Activated T-helper 2 cell treated with anti-CD3 and anti-CD28 coated beads, Interferon-gamma antibody, Interleukin-2, Interleukin-4, amounts not matched to agents 10 μg/mL and 5 μg/mL and 100 μg/mL, durations not matched to agents 14 hours and 24 hours and 36 hours (primary cell): ENCODE results near the gene PPP2R3A. TPM values are rescaled to one million over a fixed set of nuclear protein-coding genes. Genes with fewer than 3 reads are reported as not detected.

Source experiments
- DNase-seq: peaks from one replicate; pipeline ENCODE4 v3.0.0; 2021; ENCODE audit warnings: low spot score
- H3K27ac Mint-ChIP-seq: one replicate; pipeline ENCODE4 v1.8.0; 2021; ENCODE audit warnings: mixed read lengths
- H3K27me3 Mint-ChIP-seq: one replicate; pipeline ENCODE4 v1.8.0; 2021; ENCODE audit warnings: low read depth, mixed read lengths
- H3K36me3 Mint-ChIP-seq: one replicate; pipeline ENCODE4 v1.8.0; 2021; ENCODE audit warnings: low read depth, mixed read lengths
- H3K4me1 Mint-ChIP-seq: one replicate; pipeline ENCODE4 v1.8.0; 2021; ENCODE audit warnings: low read depth, mixed read lengths
- H3K4me3 Mint-ChIP-seq: one replicate; pipeline ENCODE4 v1.8.0; 2021; ENCODE audit warnings: low read depth, mild to moderate bottlenecking, moderate library complexity, mixed read lengths
- H3K9me3 Mint-ChIP-seq: one replicate; pipeline ENCODE4 v1.8.0; 2021; ENCODE audit warnings: mixed read lengths
- intact Hi-C: fragments of 100-400 bp; cut with micrococcal nuclease; formaldehyde crosslinking; loops from one replicate; pipeline ENCODE4 v1.15.1; 2023
- total RNA-seq: library from RNA; stranded (reverse); gene quantifications from 2 replicates; pipeline ENCODE4 v1.2.3, GENCODE V29; 2022

The PPP2R3A gene
- total RNA-seq, 1 donor from 2014 or later = 0.09 TPM

- Mint-ChIP-seq H3K36me3 (peaks cover 63% of the 10 kb centered on the region), H3K27ac (peak overlapping the region; percentile 24), H3K27me3 (no peaks in the 10 kb centered on the region), H3K4me3 (peak overlapping the region; percentile 96), H3K4me1 (peaks cover 50% of the 10 kb centered on the region), H3K9me3 (no peaks in the 10 kb centered on the region)
- intact Hi-C loops = loop anchor here (5.0 to 10.0 kb wide), 2 partner anchors 41 to 228 kb away; partner anchors contain the start of gene PPP2R3A
- DNase-seq = no peak
These were observed 227.3 kb downstream of the PPP2R3A start for GRCh38 chr3:136192831-136193230.

GRCh38 chr3:136193278-136194054 lies 227.9 kb downstream of the PPP2R3A start:
- Mint-ChIP-seq H3K4me3 (peak overlapping the region; percentile 96), H3K4me1 (peaks cover 48% of the 10 kb centered on the region), H3K9me3 (no peaks in the 10 kb centered on the region), H3K36me3 (peaks cover 68% of the 10 kb centered on the region), H3K27me3 (no peaks in the 10 kb centered on the region), H3K27ac (peak overlapping the region; percentile 94)
- DNase-seq = no peak
- intact Hi-C loops = loop anchor here (1.0 to 10.0 kb wide), 3 partner anchors 7 to 229 kb away; partner anchors contain the start of gene PPP2R3A

- Mint-ChIP-seq H3K9me3 (no peaks in the 10 kb centered on the region), H3K36me3 (peaks cover 60% of the 10 kb centered on the region), H3K4me1 (peaks cover 39% of the 10 kb centered on the region), H3K27ac (peak overlapping the region; percentile 94), H3K4me3 (peak overlapping the region; percentile 96), H3K27me3 (no peaks in the 10 kb centered on the region)
- peak; percentile 39 for DNase-seq
- intact Hi-C loops = loop anchor here (1.0 to 10.0 kb wide), 6 partner anchors 8 to 818 kb away; partner anchors contain the start of gene PPP2R3A
These were observed 229.1 kb downstream of the PPP2R3A start for GRCh38 chr3:136194409-136195257.

GRCh38 chr3:136195258-136196063 lies 229.9 kb downstream of the PPP2R3A start:
- Mint-ChIP-seq H3K27ac (peak overlapping the region; percentile 94), H3K4me1 (peaks cover 38% of the 10 kb centered on the region), H3K9me3 (no peaks in the 10 kb centered on the region), H3K36me3 (peaks cover 51% of the 10 kb centered on the region), H3K4me3 (peak overlapping the region; percentile 96), H3K27me3 (no peaks in the 10 kb centered on the region)
- intact Hi-C loops = loop anchor here (1.0 to 10.0 kb wide), 10 partner anchors 55 to 1709 kb away; partner anchors contain the start of genes CEP63, NCK1, PCCB and PPP2R3A
- DNase-seq = no peak

- H3K27ac Mint-ChIP-seq = peak within 1 kb of the TSS; percentile 94
- no peak for DNase-seq
- H3K36me3 Mint-ChIP-seq = peaks cover 46% of the 10 kb centered on the region
- H3K4me3 Mint-ChIP-seq = peak within 1 kb of the TSS; percentile 96
- peaks cover 33% of the 10 kb centered on the region for H3K4me1 Mint-ChIP-seq
- no peaks in the 10 kb centered on the region for H3K27me3 Mint-ChIP-seq
- intact Hi-C loops = loop anchor here (1.0 to 10.0 kb wide), 10 partner anchors 54 to 1709 kb away; partner anchors contain the start of genes CEP63, NCK1, PCCB and PPP2R3A
- no peaks in the 10 kb centered on the region for H3K9me3 Mint-ChIP-seq
These were observed 230.5 kb downstream of the PPP2R3A start, which contains the start of gene MSL2 for GRCh38 chr3:136196064-136196400. Gene MSL2, minus strand, starts transcription at chr3:136196335. Its CDS starts 1,222 bp downstream, at chr3:136195113.

GRCh38 chr3:136196401-136197158 lies 231.1 kb downstream of the PPP2R3A start:
- peak; percentile 99 for DNase-seq
- Mint-ChIP-seq H3K27me3 (no peaks in the 10 kb centered on the region), H3K9me3 (no peaks in the 10 kb centered on the region), H3K27ac (peak overlapping the region; percentile 93), H3K36me3 (peaks cover 42% of the 10 kb centered on the region), H3K4me1 (peaks cover 28% of the 10 kb centered on the region), H3K4me3 (peak overlapping the region; percentile 83)
- intact Hi-C loops = loop anchor here (1.0 to 10.0 kb wide), 10 partner anchors 54 to 1710 kb away; partner anchors contain the start of genes CEP63, NCK1, PCCB and PPP2R3A

GRCh38 chr3:136197159-136197793 lies 231.7 kb downstream of the PPP2R3A start:
- Mint-ChIP-seq H3K9me3 (no peaks in the 10 kb centered on the region), H3K4me3 (peak overlapping the region; percentile 83), H3K36me3 (peaks cover 35% of the 10 kb centered on the region), H3K4me1 (peaks cover 21% of the 10 kb centered on the region), H3K27ac (peak overlapping the region; percentile 93), H3K27me3 (no peaks in the 10 kb centered on the region)
- intact Hi-C loops = loop anchor here (2.0 to 10.0 kb wide), 6 partner anchors 120 to 1710 kb away; partner anchors contain the start of genes CEP63 and PPP2R3A
- no peak for DNase-seq

Other genes starting within 250 kb of the PPP2R3A start
- 37.0 and 37.1 TPM in 2 replicates for gene MSL2, start 230.6 kb downstream of the PPP2R3A start, total RNA-seq